Measurements from ENCODE around the gene FOXO6. TPM values are rescaled to one million over a fixed set of nuclear protein-coding genes. Genes with fewer than 3 reads are reported as not detected.

Gene FOXO6
- total and polyA plus RNA-seq, 2 experiments from 2014 or later: 0.68 to 4.2 TPM

- TF ChIP-seq REST (IDR thresholded peaks at IDR 0.05; ENCODE audit: unreplicated experiment): no peak
- TF ChIP-seq EZH2phosphoT487 (IDR thresholded peaks at IDR 0.05; ENCODE audit: unreplicated experiment): no peak
- TF ChIP-seq JUNB (IDR thresholded peaks at IDR 0.05; ENCODE audit: unreplicated experiment): no peak
- no peak for TF ChIP-seq ZNF114 (CRISPR knock-in tag; IDR thresholded peaks at IDR 0.05)
- TF ChIP-seq ZNF331 (CRISPR knock-in tag; IDR thresholded peaks at IDR 0.05; ENCODE audit: low read depth): no peak
Observed at GRCh38 chr1:41378222-41378621, 17.0 kb downstream of the FOXO6 start (continued).

GRCh38 chr1:41378999-41379737 lies 17.9 kb downstream of the FOXO6 start:
- H3K4me3 ChIP-seq: no peak overlapping the region
- ATAC-seq: no peak
- H4K20me1 ChIP-seq (replicated peaks; ENCODE audit: insufficient read depth): no peaks in the 10 kb centered on the region
- H3K4me3 Mint-ChIP-seq: no peak overlapping the region
- H3K79me2 ChIP-seq (replicated peaks; ENCODE audit: insufficient read depth): no peaks in the 10 kb centered on the region
- no peaks in the 10 kb centered on the region for H3K36me3 Mint-ChIP-seq (ENCODE audit: low read depth)
- H3K27ac ChIP-seq (ENCODE audit: low read depth): no peak overlapping the region
- H3K27me3 ChIP-seq (ENCODE audit: insufficient read depth): peaks cover 45% of the 10 kb centered on the region
- peaks cover 34% of the 10 kb centered on the region for H3K4me1 Mint-ChIP-seq
- peaks cover 28% of the 10 kb centered on the region for H3K27me3 Mint-ChIP-seq (ENCODE audit: insufficient read depth, low read depth, poor library complexity)
- H3K27ac Mint-ChIP-seq: no peak overlapping the region; the same call in 1 of the 2 replicates
- H3K9me2 ChIP-seq (ENCODE audit: insufficient read depth): no peaks in the 10 kb centered on the region
- DNase-seq (ENCODE audit: low spot score): no peak
- no peaks in the 10 kb centered on the region for H3K36me3 ChIP-seq (ENCODE audit: insufficient read depth)
- no peak overlapping the region for H2AFZ ChIP-seq
- no peaks in the 10 kb centered on the region for H3F3A ChIP-seq (replicated peaks; ENCODE audit: low read depth)
- no peak overlapping the region for H3K4me2 ChIP-seq
- H3K9me3 Mint-ChIP-seq: no peaks in the 10 kb centered on the region
- H3K4me1 ChIP-seq (ENCODE audit: insufficient read depth): peaks cover 19% of the 10 kb centered on the region; the same call in 1 of the 2 replicates
- TF ChIP-seq POLR2AphosphoS5 (IDR thresholded peaks at IDR 0.05; ENCODE audit: low read depth): no peak
- no peak for TF ChIP-seq ZNF462 (CRISPR knock-in tag; IDR thresholded peaks at IDR 0.05)
- TF ChIP-seq REST (IDR thresholded peaks at IDR 0.05; ENCODE audit: unreplicated experiment): no peak
- no peak for TF ChIP-seq JUNB (IDR thresholded peaks at IDR 0.05; ENCODE audit: unreplicated experiment)
- TF ChIP-seq ETS1 (IDR thresholded peaks at IDR 0.05): no peak
- no peak for TF ChIP-seq CREB1 (CRISPR knock-in tag; IDR thresholded peaks at IDR 0.05; ENCODE audit: low read depth)
- no peak for TF ChIP-seq STAT1 (IDR thresholded peaks at IDR 0.05; ENCODE audit: unreplicated experiment)
